HL-60 (cell line): ENCODE data around the gene IGSF10.

Experiments used
- SPI1 ChIP-seq: IDR thresholded peaks from 2 replicates; pipeline ENCODE4 v1.6.1; 2012; ENCODE audit warnings: low read depth, mild to moderate bottlenecking, borderline replicate concordance
- TF ChIP-seq, protein P1 (sequence below): IDR thresholded peaks from one replicate; pipeline ENCODE4 v1.5.1; 2011; ENCODE audit warnings: low read length, control low read depth, inconsistent platforms; ENCODE audit not compliant: insufficient read depth
- TF ChIP-seq, protein P2 (sequence below): IDR thresholded peaks from 2 replicates; pipeline ENCODE4 v1.6.1; 2012; ENCODE audit warnings: low read depth; ENCODE audit not compliant: insufficient replicate concordance

GRCh38 chr3:151419806-151420205, 41.1 kb downstream of the IGSF10 start:
- TF ChIP-seq, protein P1, sequence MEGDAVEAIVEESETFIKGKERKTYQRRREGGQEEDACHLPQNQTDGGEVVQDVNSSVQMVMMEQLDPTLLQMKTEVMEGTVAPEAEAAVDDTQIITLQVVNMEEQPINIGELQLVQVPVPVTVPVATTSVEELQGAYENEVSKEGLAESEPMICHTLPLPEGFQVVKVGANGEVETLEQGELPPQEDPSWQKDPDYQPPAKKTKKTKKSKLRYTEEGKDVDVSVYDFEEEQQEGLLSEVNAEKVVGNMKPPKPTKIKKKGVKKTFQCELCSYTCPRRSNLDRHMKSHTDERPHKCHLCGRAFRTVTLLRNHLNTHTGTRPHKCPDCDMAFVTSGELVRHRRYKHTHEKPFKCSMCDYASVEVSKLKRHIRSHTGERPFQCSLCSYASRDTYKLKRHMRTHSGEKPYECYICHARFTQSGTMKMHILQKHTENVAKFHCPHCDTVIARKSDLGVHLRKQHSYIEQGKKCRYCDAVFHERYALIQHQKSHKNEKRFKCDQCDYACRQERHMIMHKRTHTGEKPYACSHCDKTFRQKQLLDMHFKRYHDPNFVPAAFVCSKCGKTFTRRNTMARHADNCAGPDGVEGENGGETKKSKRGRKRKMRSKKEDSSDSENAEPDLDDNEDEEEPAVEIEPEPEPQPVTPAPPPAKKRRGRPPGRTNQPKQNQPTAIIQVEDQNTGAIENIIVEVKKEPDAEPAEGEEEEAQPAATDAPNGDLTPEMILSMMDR: no peak
- TF ChIP-seq SPI1: no peak
- TF ChIP-seq, protein P2, sequence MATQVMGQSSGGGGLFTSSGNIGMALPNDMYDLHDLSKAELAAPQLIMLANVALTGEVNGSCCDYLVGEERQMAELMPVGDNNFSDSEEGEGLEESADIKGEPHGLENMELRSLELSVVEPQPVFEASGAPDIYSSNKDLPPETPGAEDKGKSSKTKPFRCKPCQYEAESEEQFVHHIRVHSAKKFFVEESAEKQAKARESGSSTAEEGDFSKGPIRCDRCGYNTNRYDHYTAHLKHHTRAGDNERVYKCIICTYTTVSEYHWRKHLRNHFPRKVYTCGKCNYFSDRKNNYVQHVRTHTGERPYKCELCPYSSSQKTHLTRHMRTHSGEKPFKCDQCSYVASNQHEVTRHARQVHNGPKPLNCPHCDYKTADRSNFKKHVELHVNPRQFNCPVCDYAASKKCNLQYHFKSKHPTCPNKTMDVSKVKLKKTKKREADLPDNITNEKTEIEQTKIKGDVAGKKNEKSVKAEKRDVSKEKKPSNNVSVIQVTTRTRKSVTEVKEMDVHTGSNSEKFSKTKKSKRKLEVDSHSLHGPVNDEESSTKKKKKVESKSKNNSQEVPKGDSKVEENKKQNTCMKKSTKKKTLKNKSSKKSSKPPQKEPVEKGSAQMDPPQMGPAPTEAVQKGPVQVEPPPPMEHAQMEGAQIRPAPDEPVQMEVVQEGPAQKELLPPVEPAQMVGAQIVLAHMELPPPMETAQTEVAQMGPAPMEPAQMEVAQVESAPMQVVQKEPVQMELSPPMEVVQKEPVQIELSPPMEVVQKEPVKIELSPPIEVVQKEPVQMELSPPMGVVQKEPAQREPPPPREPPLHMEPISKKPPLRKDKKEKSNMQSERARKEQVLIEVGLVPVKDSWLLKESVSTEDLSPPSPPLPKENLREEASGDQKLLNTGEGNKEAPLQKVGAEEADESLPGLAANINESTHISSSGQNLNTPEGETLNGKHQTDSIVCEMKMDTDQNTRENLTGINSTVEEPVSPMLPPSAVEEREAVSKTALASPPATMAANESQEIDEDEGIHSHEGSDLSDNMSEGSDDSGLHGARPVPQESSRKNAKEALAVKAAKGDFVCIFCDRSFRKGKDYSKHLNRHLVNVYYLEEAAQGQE: no peak
